Heart right ventricle (tissue), 16 donors: ENCODE data around the gene PRMT7. TPM values are rescaled to one million over a fixed set of nuclear protein-coding genes. Genes with fewer than 3 reads are reported as not detected.
A peak's percentile ranks its signal among the peaks of the same experiment; 100 is the strongest.

Experiments used
- ATAC-seq, 8 donors: fragments of 200-7000 bp; cut with Tn5 transposase; one replicate each; pipeline ENCODE4 v1.9.1; 2020; ENCODE audit warnings: mild to moderate bottlenecking in 8 of 8, moderate library complexity in 8 of 8, moderate number of reproducible peaks in 1 of 8
- DNase-seq, 2 donors: peaks; one replicate each; pipeline ENCODE4 v3.0.0-alpha.2; 2020
- H3K27ac ChIP-seq, 10 donors: fragments of 200-600 bp; sonication (generic) in 2 of 10; one replicate each; pipeline versions ENCODE4 v1.5.0 to v1.8.0; 2020 to 2022; ENCODE audit warnings: mild to moderate bottlenecking in 3 of 10
- H3K27me3 ChIP-seq, 7 donors: fragments of 200-600 bp; one replicate each; pipeline ENCODE4 v1.8.0; 2021 to 2022; ENCODE audit warnings: mild to moderate bottlenecking in 2 of 7
- H3K36me3 ChIP-seq, 9 donors: fragments of 200-600 bp; sonication (generic) in 1 of 9; one replicate each; pipeline versions ENCODE4 v1.5.0 to v1.8.0; 2020 to 2022; ENCODE audit warnings: mild to moderate bottlenecking in 2 of 9
- H3K4me1 ChIP-seq, 9 donors: fragments of 200-600 bp; sonication (generic) in 1 of 9; one replicate each; pipeline versions ENCODE4 v1.5.0 to v1.8.0; 2020 to 2022; ENCODE audit warnings: mild to moderate bottlenecking in 4 of 9
- H3K4me3 ChIP-seq, 10 donors: fragments of 200-600 bp; sonication (generic) in 2 of 10; one replicate each; pipeline versions ENCODE4 v1.5.0 to v1.8.0; 2020 to 2022; ENCODE audit warnings: mild to moderate bottlenecking in 7 of 10, moderate library complexity in 2 of 10
- H3K9me3 ChIP-seq, 11 donors: fragments of 200-600 bp in 10 of 11; sonication (generic) in 2 of 11; one replicate each; pipeline versions ENCODE4 v1.5.0 to v1.8.0; 2013 to 2022; ENCODE audit warnings: mild to moderate bottlenecking in 2 of 11, control low read depth in 1 of 11, moderate library complexity in 1 of 11
- WGBS, 2 donors: extraction: QIAGEN DNeasy Blood & Tissue Kit; methylation state at CpG; one replicate each; pipeline ENCODE4 v1.1.7; 2013; ENCODE audit warnings: inconsistent platforms in 1 of 2; 5-methylcytosine and 5-hydroxymethylcytosine counted together
- intact Hi-C, 10 donors: fragments of 100-400 bp; cut with DNase I; formaldehyde crosslinking; loops; one replicate each; pipeline versions ENCODE4 v1.11.1 to v1.14.2; 2022
- polyA plus RNA-seq, 2 donors: library from polyadenylated mRNA; stranded (reverse); fragments of 200-250 nt; gene quantifications; one replicate each; pipeline ENCODE4 v1.2.3, GENCODE V29; 2013
- total RNA-seq, 10 donors: library from RNA; stranded (reverse); fragmentation: NEBNext Ultra II Directional in 3 of 10; extraction: Animal tissue kit (Norgen Biotek cat#: 25700) in 3 of 10; gene quantifications; one replicate each; pipeline versions ENCODE4 v1.2.1 to v1.2.4, GENCODE V29; 2021 to 2023
- TF ChIP-seq, protein P1 (sequence below), 9 donors: fragments of 200-600 bp; sonication (generic) in 2 of 9; IDR thresholded peaks; one replicate each; pipeline versions ENCODE4 v1.5.0 to v1.8.0; 2021 to 2022; ENCODE audit warnings: antibody characterized with exemption in 9 of 9, mild to moderate bottlenecking in 5 of 9, moderate library complexity in 1 of 9
- donor health status: Arrhythmogenic right ventricular cardiomyopathy.
- donor health status: ischemic (EF 13 %, LVEDD 7.1; RV severe dilation, severe dysfunction).
- donor health status: healthy with polysubstance abuse.
- donor health status: DM: no; HTN: yes; CAD: no.
- donor health status: DM: no; HTN: no; CAD: no.
- donor health status: ischemic (EF 25% LVEDD 6.9; RV normal size, moderate dysfunction).
- donor health status: ischemic (EF 25% LVEDD 5.7; RV mildly dilated, moderate dysfunction).
- donor health status: healthy.
- donor health status: DM: yes; HTN: yes; CAD: no.
- donor health status: Ischemic cardiomyopathy.
- donor health status: ischemic (EF 35%, LVEDD 5.7; RV mildly dilated, moderate dysfunction).
- donor health status: nonischemic (EF 11% LVEDD 7.7; RV severe dilation, severe dysfunction).
- donor health status: DM: yes; HTN: yes; CAD: no.
- donor health status: PGD.
- donor health status: ischemic (EF 29% LVEDD 5.4; RV normal size, mild dysfunction).
- donor health status: nonischemic (EF 23%, LVEDD 6.1; RV moderate dilation, normal function).

PRMT7 gene
- total and polyA plus RNA-seq, 12 donors = 18.1 to 57.8 (median 30.7) TPM

DNA sequence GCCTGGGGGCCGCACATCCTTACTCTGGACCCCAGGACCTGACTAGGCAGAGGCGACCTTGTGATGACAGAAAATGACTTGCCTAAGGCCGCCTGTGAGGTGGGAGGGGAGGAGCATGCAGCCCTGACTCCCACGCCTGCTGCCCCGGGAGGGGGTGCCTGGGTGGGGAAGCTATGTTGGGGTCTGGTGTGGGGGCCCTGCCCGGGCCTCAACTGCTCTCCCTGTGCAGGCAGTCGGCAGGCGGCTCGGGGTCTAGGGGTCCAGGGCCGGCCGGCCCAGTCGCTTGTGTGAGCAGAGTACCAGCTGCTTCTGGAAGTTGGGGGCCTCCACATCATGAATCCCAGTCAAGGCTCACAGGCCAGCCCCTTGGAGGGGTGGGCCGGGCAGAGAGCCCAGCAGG, 48.1 kb downstream of the PRMT7 start:
- no peak overlapping the region for H3K27ac ChIP-seq
- H3K9me3 ChIP-seq = no peaks in the 10 kb centered on the region
- H3K4me3 ChIP-seq = no peak overlapping the region
- 88 to 89% methylated on average over 13 of the region's 13 CpGs for WGBS, 2 donors
- peaks cover 0 to 66% (median 36%) of the 10 kb centered on the region in 9 donors for H3K36me3 ChIP-seq
- intact Hi-C loops = no loop called here
- TF ChIP-seq, protein P1, sequence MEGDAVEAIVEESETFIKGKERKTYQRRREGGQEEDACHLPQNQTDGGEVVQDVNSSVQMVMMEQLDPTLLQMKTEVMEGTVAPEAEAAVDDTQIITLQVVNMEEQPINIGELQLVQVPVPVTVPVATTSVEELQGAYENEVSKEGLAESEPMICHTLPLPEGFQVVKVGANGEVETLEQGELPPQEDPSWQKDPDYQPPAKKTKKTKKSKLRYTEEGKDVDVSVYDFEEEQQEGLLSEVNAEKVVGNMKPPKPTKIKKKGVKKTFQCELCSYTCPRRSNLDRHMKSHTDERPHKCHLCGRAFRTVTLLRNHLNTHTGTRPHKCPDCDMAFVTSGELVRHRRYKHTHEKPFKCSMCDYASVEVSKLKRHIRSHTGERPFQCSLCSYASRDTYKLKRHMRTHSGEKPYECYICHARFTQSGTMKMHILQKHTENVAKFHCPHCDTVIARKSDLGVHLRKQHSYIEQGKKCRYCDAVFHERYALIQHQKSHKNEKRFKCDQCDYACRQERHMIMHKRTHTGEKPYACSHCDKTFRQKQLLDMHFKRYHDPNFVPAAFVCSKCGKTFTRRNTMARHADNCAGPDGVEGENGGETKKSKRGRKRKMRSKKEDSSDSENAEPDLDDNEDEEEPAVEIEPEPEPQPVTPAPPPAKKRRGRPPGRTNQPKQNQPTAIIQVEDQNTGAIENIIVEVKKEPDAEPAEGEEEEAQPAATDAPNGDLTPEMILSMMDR (IDR thresholded peaks at IDR 0.05) = no peak
- peaks cover 0 to 5% (median 0%) of the 10 kb centered on the region in 7 donors for H3K27me3 ChIP-seq
- ATAC-seq = peak in 1 of 8 donors; percentile 2
- peaks cover 0 to 19% (median 0%) of the 10 kb centered on the region in 9 donors for H3K4me1 ChIP-seq
- no peak for DNase-seq

DNA sequence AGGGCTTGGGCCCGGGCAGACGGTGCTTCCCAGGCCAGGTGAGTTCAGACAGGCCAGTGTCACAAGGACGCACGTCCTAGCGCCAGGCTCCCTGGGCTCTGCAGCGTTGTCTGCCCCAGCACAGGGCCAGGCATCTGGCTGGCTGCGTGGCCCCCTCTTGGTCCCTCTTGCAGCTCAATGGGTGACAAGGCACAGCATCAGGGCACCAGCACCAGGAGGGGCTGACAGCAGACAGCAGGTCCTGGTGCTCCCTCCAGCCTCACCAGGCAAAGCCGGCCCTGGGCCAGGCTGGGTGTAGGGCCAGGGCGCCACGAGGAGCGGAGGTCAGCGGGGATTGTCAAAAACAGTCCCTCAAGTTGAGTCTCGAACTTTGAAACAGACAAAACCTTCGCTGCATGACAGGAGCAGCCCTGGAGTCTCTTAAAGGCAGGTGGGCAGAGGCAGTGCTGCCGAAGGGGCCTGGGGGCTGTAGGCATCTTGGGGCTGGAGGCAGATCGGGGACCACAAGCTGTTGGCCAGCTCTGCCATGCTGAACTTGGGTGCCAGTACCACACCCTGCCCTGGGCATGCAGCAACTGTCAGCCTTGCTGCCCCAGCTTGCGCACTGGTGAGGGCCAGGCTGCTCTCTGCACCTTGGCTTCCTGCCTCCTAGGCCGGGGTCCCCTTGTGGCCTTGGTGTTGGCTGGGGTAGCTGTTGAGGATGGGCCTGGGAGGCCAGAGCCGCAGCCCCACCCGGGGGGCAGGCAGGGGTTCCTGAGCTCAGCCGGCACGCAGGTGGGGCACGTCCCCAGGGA, 48.8 kb downstream of the PRMT7 start:
- TF ChIP-seq, protein P1 (IDR thresholded peaks at IDR 0.05) = no peak
- Histone ChIP-seq H3K4me1 (peaks cover 0 to 25% (median 0%) of the 10 kb centered on the region in 9 donors), H3K36me3 (peaks cover 0 to 59% (median 33%) of the 10 kb centered on the region in 9 donors), H3K27me3 (peaks cover 0 to 11% (median 0%) of the 10 kb centered on the region in 7 donors), H3K4me3 (no peak overlapping the region), H3K27ac (no peak overlapping the region), H3K9me3 (no peaks in the 10 kb centered on the region)
- intact Hi-C loops = loop anchor here in 1 of 10 donors (10.0 kb wide), 1 partner anchor 145 kb away; no protein-coding TSS in a partner anchor
- WGBS, 2 donors = 80 to 86% methylated on average over 23 of the region's 23 CpGs
- ATAC-seq (no peak), DNase-seq (no peak)

DNA sequence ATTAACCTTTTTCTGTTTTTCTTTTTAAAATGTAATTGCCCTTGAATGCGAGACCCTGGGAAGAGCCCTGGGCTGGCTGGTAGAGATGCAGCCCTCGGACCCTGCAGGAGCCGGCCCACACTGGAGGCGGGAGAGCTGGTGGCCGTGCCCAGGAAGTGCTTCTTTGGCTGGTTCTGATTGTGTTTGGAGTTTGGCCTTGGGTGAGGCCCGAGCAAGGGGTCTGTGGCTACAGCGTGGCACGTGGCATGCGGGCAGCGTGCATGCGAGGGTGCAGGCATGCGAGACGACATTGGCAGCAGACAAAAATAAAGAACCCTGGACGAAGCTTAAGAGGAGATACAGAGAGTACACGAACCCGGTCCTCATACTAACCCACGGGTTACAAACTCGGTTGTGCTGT, 49.7 kb downstream of the PRMT7 start:
- DNase-seq (no peak), ATAC-seq (no peak)
- Histone ChIP-seq H3K4me3 (no peak overlapping the region), H3K27me3 (peaks cover 0 to 20% (median 0%) of the 10 kb centered on the region in 7 donors), H3K4me1 (peaks cover 0 to 35% (median 0%) of the 10 kb centered on the region in 9 donors), H3K9me3 (no peaks in the 10 kb centered on the region), H3K36me3 (peaks cover 0 to 50% (median 32%) of the 10 kb centered on the region in 9 donors), H3K27ac (no peak overlapping the region)
- WGBS, 2 donors = 92 to 93% methylated on average over 18 of the region's 18 CpGs
- TF ChIP-seq, protein P1 (IDR thresholded peaks at IDR 0.05) = no peak
- intact Hi-C loops = loop anchor here in 1 of 10 donors (10.0 kb wide), 1 partner anchor 144 kb away; no protein-coding TSS in a partner anchor

DNA sequence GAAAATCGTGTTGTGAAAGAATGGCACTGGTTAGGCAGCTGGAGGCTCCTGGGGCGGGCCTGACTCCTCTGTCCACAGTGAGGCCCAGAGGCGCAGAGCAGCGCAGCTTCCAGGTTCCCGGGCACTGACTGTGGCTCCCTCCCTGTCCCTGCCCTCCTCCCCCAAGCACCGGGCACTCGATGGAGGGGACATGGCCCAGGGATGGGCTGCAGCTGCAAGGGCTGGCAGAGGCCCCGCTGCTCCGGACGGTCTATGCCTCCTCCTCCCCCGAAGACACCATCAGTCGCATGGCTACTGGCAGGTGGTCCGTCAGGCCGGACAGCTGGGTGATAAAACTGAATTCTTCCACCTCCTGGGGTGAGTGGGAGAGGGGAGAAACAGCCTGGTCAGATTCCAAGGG, 50.1 kb downstream of the PRMT7 start:
- intact Hi-C loops = loop anchor here in 1 of 10 donors (10.0 kb wide), 1 partner anchor 144 kb away; no protein-coding TSS in a partner anchor
- Histone ChIP-seq H3K9me3 (no peaks in the 10 kb centered on the region), H3K4me3 (no peak overlapping the region), H3K4me1 (peaks cover 0 to 35% (median 0%) of the 10 kb centered on the region in 9 donors), H3K27me3 (peaks cover 0 to 23% (median 3%) of the 10 kb centered on the region in 7 donors), H3K27ac (no peak overlapping the region), H3K36me3 (peaks cover 0 to 46% (median 28%) of the 10 kb centered on the region in 9 donors)
- no peak for DNase-seq
- no peak for ATAC-seq
- 76 to 78% methylated on average over 13 to 14 of the region's 14 CpGs for WGBS, 2 donors
- TF ChIP-seq, protein P1 (IDR thresholded peaks at IDR 0.05) = no peak
